ENCODE results near the gene IL17C. TPM values are rescaled to one million over a fixed set of nuclear protein-coding genes. Genes with fewer than 3 reads are reported as not detected.

The IL17C gene
- total RNA-seq, 1 experiment from 2014 or later: 0.28 TPM

GRCh38 chr16:88591577-88592021, 46.8 kb upstream of the IL17C start:
- Histone ChIP-seq H3K27me3 (replicated peaks; ENCODE audit: insufficient read depth, low read depth, low read length, poor library complexity) (no peaks in the 10 kb centered on the region), H3K4me3 (ENCODE audit: low read depth, low read length, poor library complexity, severe bottlenecking) (no peak overlapping the region), H3K4me1 (ENCODE audit: insufficient read depth, low read length, poor library complexity, severe bottlenecking) (no peaks in the 10 kb centered on the region), H3K36me3 (ENCODE audit: insufficient read depth, low read length, poor library complexity, severe bottlenecking) (peaks cover 32% of the 10 kb centered on the region), H3K9me3 (ENCODE audit: low read depth, low read length, poor library complexity, severe bottlenecking) (no peaks in the 10 kb centered on the region), H3K27ac (ENCODE audit: low read depth, low read length, poor library complexity, severe bottlenecking) (no peak overlapping the region)
- ChIA-PET CTCF (interaction anchor here (0.6 kb wide), 1 partner anchor 193 kb away, joined by 3 read pairs; the partner anchor contains the start of gene PIEZO1), POLR2A (ENCODE audit: low non-redundant PET) (no interaction called here)
- BruUV-seq (replicated peaks): no TSS peak
- DNase-seq (ENCODE audit: low spot score): no peak
- TF ChIP-seq EZH2 (IDR thresholded peaks at IDR 0.05; ENCODE audit: borderline replicate concordance, low read depth, low read length, poor library complexity, severe bottlenecking) (no peak), CTCF (conservative IDR thresholded peaks at IDR 0.05; ENCODE audit: low read depth, low read length) (no peak)
- intact Hi-C loops (cut with micrococcal nuclease; ENCODE audit: unreplicated experiment): no loop called here

- H3K4me3 ChIP-seq (ENCODE audit: low read depth, low read length, poor library complexity, severe bottlenecking): no peak overlapping the region
- peaks cover 23% of the 10 kb centered on the region for H3K36me3 ChIP-seq (ENCODE audit: insufficient read depth, low read length, poor library complexity, severe bottlenecking)
- intact Hi-C loops (cut with micrococcal nuclease; ENCODE audit: unreplicated experiment): no loop called here
- H3K27me3 ChIP-seq (replicated peaks; ENCODE audit: insufficient read depth, low read depth, low read length, poor library complexity): no peaks in the 10 kb centered on the region
- no peak for DNase-seq (ENCODE audit: low spot score)
- H3K9me3 ChIP-seq (ENCODE audit: low read depth, low read length, poor library complexity, severe bottlenecking): no peaks in the 10 kb centered on the region
- ChIA-PET POLR2A (ENCODE audit: low non-redundant PET) (no interaction called here), CTCF (no interaction called here)
- no peaks in the 10 kb centered on the region for H3K4me1 ChIP-seq (ENCODE audit: insufficient read depth, low read length, poor library complexity, severe bottlenecking)
- TF ChIP-seq CTCF (conservative IDR thresholded peaks at IDR 0.05; ENCODE audit: low read depth, low read length): no peak
- no peak for TF ChIP-seq EZH2 (IDR thresholded peaks at IDR 0.05; ENCODE audit: borderline replicate concordance, low read depth, low read length, poor library complexity, severe bottlenecking)
- H3K27ac ChIP-seq (ENCODE audit: low read depth, low read length, poor library complexity, severe bottlenecking): no peak overlapping the region
- no TSS peak for BruUV-seq (replicated peaks)
Measured at GRCh38 chr16:88593061-88593460, 45.3 kb upstream of the IL17C start.

- BruUV-seq (replicated peaks): no TSS peak
- no peaks in the 10 kb centered on the region for H3K27me3 ChIP-seq (replicated peaks; ENCODE audit: insufficient read depth, low read depth, low read length, poor library complexity)
- no peaks in the 10 kb centered on the region for H3K9me3 ChIP-seq (ENCODE audit: low read depth, low read length, poor library complexity, severe bottlenecking)
- ChIA-PET POLR2A (ENCODE audit: low non-redundant PET) (no interaction called here), CTCF (no interaction called here)
- no peak overlapping the region for H3K4me3 ChIP-seq (ENCODE audit: low read depth, low read length, poor library complexity, severe bottlenecking)
- H3K4me1 ChIP-seq (ENCODE audit: insufficient read depth, low read length, poor library complexity, severe bottlenecking): no peaks in the 10 kb centered on the region
- peaks cover 23% of the 10 kb centered on the region for H3K36me3 ChIP-seq (ENCODE audit: insufficient read depth, low read length, poor library complexity, severe bottlenecking)
- TF ChIP-seq EZH2 (IDR thresholded peaks at IDR 0.05; ENCODE audit: borderline replicate concordance, low read depth, low read length, poor library complexity, severe bottlenecking): no peak
- no peak for TF ChIP-seq CTCF (conservative IDR thresholded peaks at IDR 0.05; ENCODE audit: low read depth, low read length)
- no peak overlapping the region for H3K27ac ChIP-seq (ENCODE audit: low read depth, low read length, poor library complexity, severe bottlenecking)
- DNase-seq (ENCODE audit: low spot score): no peak
- intact Hi-C loops (cut with micrococcal nuclease; ENCODE audit: unreplicated experiment): no loop called here
Measured at GRCh38 chr16:88593489-88593888, 44.9 kb upstream of the IL17C start.

Data from A673 (cell line).